ENCODE measurements around the gene AGTRAP. TPM values are rescaled to one million over a fixed set of nuclear protein-coding genes. Genes with fewer than 3 reads are reported as not detected.

Gene AGTRAP
- 10 to 100 TPM; 45.5 to 59.9 TPM for total RNA-seq

GRCh38 chr1:11735854-11736745 lies at the start of gene AGTRAP:
TSS of gene AGTRAP (plus strand) at chr1:11736136. CDS start at chr1:11736209, 73 bp downstream.
- Mint-ChIP-seq H3K4me1 (peaks cover 62% of the 10 kb centered on the region), H3K36me3 (peaks cover 12% of the 10 kb centered on the region), H3K27me3 (no peaks in the 10 kb centered on the region), H3K27ac (peak within 1 kb of the TSS; percentile 87), H3K9me3 (ENCODE audit: low read depth) (no peaks in the 10 kb centered on the region), H3K4me3 (peak within 1 kb of the TSS; percentile 93)
- ATAC-seq (peak; percentile 80), DNase-seq (peak; percentile 95)
- CTCF ChIA-PET, result interaction anchor here (0.7 to 4.2 kb wide), 8 partner anchors 8 to 474 kb away, joined by 3 to 32 read pairs (median 8); partner anchors contain the start of genes FBXO6 and MAD2L2

GRCh38 chr1:11688506-11688905 lies 47.4 kb upstream of the AGTRAP start:
- no peak overlapping the region for H3K27ac Mint-ChIP-seq
- ATAC-seq, result no peak
- H3K4me1 Mint-ChIP-seq, result peaks cover 25% of the 10 kb centered on the region
- peaks cover 66% of the 10 kb centered on the region for H3K27me3 Mint-ChIP-seq
- H3K4me3 Mint-ChIP-seq, result no peak overlapping the region
- no peaks in the 10 kb centered on the region for H3K9me3 Mint-ChIP-seq (ENCODE audit: low read depth)
- no peak for DNase-seq
- H3K36me3 Mint-ChIP-seq, result no peaks in the 10 kb centered on the region
- CTCF ChIA-PET, result interaction anchor here (1.2 to 5.8 kb wide), 3 partner anchors 9 to 31 kb away, joined by 3 to 33 read pairs (median 12); partner anchors contain the start of gene FBXO6

GRCh38 chr1:11690397-11691301 lies 45.3 kb upstream of the AGTRAP start:
- no peak for ATAC-seq
- Mint-ChIP-seq H3K36me3 (no peaks in the 10 kb centered on the region), H3K4me3 (peak overlapping the region; percentile 15), H3K27ac (no peak overlapping the region), H3K27me3 (peaks cover 63% of the 10 kb centered on the region), H3K4me1 (peaks cover 30% of the 10 kb centered on the region), H3K9me3 (ENCODE audit: low read depth) (no peaks in the 10 kb centered on the region)
- DNase-seq, result no peak
- CTCF ChIA-PET, result interaction anchor here (0.9 to 5.8 kb wide), 6 partner anchors 9 to 40 kb away, joined by 3 to 33 read pairs (median 6); partner anchors contain the start of gene FBXO6

- ATAC-seq (peak; percentile 25), DNase-seq (no peak)
- Mint-ChIP-seq H3K9me3 (ENCODE audit: low read depth) (no peaks in the 10 kb centered on the region), H3K27me3 (peaks cover 56% of the 10 kb centered on the region), H3K36me3 (no peaks in the 10 kb centered on the region), H3K4me1 (peaks cover 30% of the 10 kb centered on the region), H3K4me3 (peak within 1 kb of the TSS; percentile 54), H3K27ac (no peak within 1 kb of the TSS)
- CTCF ChIA-PET, result interaction anchor here (1.0 to 5.8 kb wide), 5 partner anchors 10 to 49 kb away, joined by 3 to 33 read pairs (median 7); partner anchors contain the start of genes FBXO6 and MAD2L2
Measured at GRCh38 chr1:11691302-11691914, 44.5 kb upstream of the AGTRAP start, which contains the start of gene DRAXIN. TSS of gene DRAXIN (plus strand) at chr1:11691710. CDS start at chr1:11706259, 14,549 bp downstream.

GRCh38 chr1:11691928-11692711 lies 43.8 kb upstream of the AGTRAP start:
- DNase-seq, result no peak
- peaks cover 56% of the 10 kb centered on the region for H3K27me3 Mint-ChIP-seq
- peaks cover 30% of the 10 kb centered on the region for H3K4me1 Mint-ChIP-seq
- no peak for ATAC-seq
- CTCF ChIA-PET, result interaction anchor here (0.7 to 5.8 kb wide), 8 partner anchors 11 to 48 kb away, joined by 3 to 33 read pairs (median 6); partner anchors contain the start of genes FBXO6 and MAD2L2
- H3K4me3 Mint-ChIP-seq, result peak overlapping the region; percentile 54
- no peaks in the 10 kb centered on the region for H3K36me3 Mint-ChIP-seq
- no peak overlapping the region for H3K27ac Mint-ChIP-seq
- no peaks in the 10 kb centered on the region for H3K9me3 Mint-ChIP-seq (ENCODE audit: low read depth)

GRCh38 chr1:11693024-11693590 lies 42.8 kb upstream of the AGTRAP start:
- peak overlapping the region; percentile 59 for H3K27ac Mint-ChIP-seq

GRCh38 chr1:11693917-11694316 lies 42.0 kb upstream of the AGTRAP start:
- no peaks in the 10 kb centered on the region for H3K9me3 Mint-ChIP-seq (ENCODE audit: low read depth)
- CTCF ChIA-PET, result interaction anchor here (0.6 to 3.1 kb wide), 4 partner anchors 12 to 48 kb away, joined by 3 to 17 read pairs (median 6); partner anchors contain the start of gene MAD2L2
- no peaks in the 10 kb centered on the region for H3K36me3 Mint-ChIP-seq
- H3K4me1 Mint-ChIP-seq, result peaks cover 30% of the 10 kb centered on the region
- ATAC-seq (no peak), DNase-seq (no peak)
- peaks cover 48% of the 10 kb centered on the region for H3K27me3 Mint-ChIP-seq
- H3K4me3 Mint-ChIP-seq, result no peak overlapping the region
- peak overlapping the region; percentile 55 for H3K27ac Mint-ChIP-seq

More at GRCh38 chr1:11693024-11693590, 42.8 kb upstream of the AGTRAP start:
- no peaks in the 10 kb centered on the region for H3K9me3 Mint-ChIP-seq (ENCODE audit: low read depth)
- no peaks in the 10 kb centered on the region for H3K36me3 Mint-ChIP-seq
- CTCF ChIA-PET, result interaction anchor here (0.7 to 5.8 kb wide), 7 partner anchors 11 to 48 kb away, joined by 3 to 33 read pairs (median 6); partner anchors contain the start of genes FBXO6 and MAD2L2
- ATAC-seq (peak; percentile 82), DNase-seq (peak; percentile 85)
- H3K4me3 Mint-ChIP-seq, result peak overlapping the region; percentile 30
- H3K27me3 Mint-ChIP-seq, result peaks cover 49% of the 10 kb centered on the region
- peaks cover 30% of the 10 kb centered on the region for H3K4me1 Mint-ChIP-seq

GRCh38 chr1:11695861-11696260 lies 40.1 kb upstream of the AGTRAP start:
- no peak for DNase-seq
- CTCF ChIA-PET, result interaction anchor here (1.4 to 1.8 kb wide), 2 partner anchors 24 to 32 kb away, joined by 7 to 12 read pairs; partner anchors contain the start of gene FBXO6
- H3K4me3 Mint-ChIP-seq, result no peak overlapping the region

GRCh38 chr1:11697188-11697892 lies 38.6 kb upstream of the AGTRAP start:
- Mint-ChIP-seq H3K4me1 (peaks cover 17% of the 10 kb centered on the region), H3K27ac (no peak overlapping the region), H3K9me3 (ENCODE audit: low read depth) (no peaks in the 10 kb centered on the region), H3K4me3 (no peak overlapping the region), H3K36me3 (no peaks in the 10 kb centered on the region), H3K27me3 (peaks cover 29% of the 10 kb centered on the region)
- CTCF ChIA-PET, result interaction anchor here (0.6 to 2.8 kb wide), 3 partner anchors 22 to 149 kb away, joined by 3 to 14 read pairs (median 4); no protein-coding TSS in a partner anchor
- ATAC-seq, result no peak
- DNase-seq, result no peak

More at GRCh38 chr1:11695861-11696260, 40.1 kb upstream of the AGTRAP start:
- H3K27ac Mint-ChIP-seq, result no peak overlapping the region
- no peak for ATAC-seq
- H3K4me1 Mint-ChIP-seq, result peaks cover 22% of the 10 kb centered on the region
- H3K9me3 Mint-ChIP-seq (ENCODE audit: low read depth), result no peaks in the 10 kb centered on the region
- no peaks in the 10 kb centered on the region for H3K36me3 Mint-ChIP-seq
- peaks cover 34% of the 10 kb centered on the region for H3K27me3 Mint-ChIP-seq

GRCh38 chr1:11697893-11698210 lies 38.1 kb upstream of the AGTRAP start:
- CTCF ChIA-PET, result interaction anchor here (0.6 to 2.8 kb wide), 2 partner anchors 22 to 148 kb away, joined by 4 to 14 read pairs; no protein-coding TSS in a partner anchor
- H3K36me3 Mint-ChIP-seq, result no peaks in the 10 kb centered on the region
- no peak overlapping the region for H3K27ac Mint-ChIP-seq
- no peaks in the 10 kb centered on the region for H3K9me3 Mint-ChIP-seq (ENCODE audit: low read depth)
- no peak for ATAC-seq
- peaks cover 23% of the 10 kb centered on the region for H3K27me3 Mint-ChIP-seq
- peaks cover 12% of the 10 kb centered on the region for H3K4me1 Mint-ChIP-seq
- DNase-seq, result no peak
- no peak overlapping the region for H3K4me3 Mint-ChIP-seq
